Heart left ventricle (tissue), 16 donors: Measurements from ENCODE around the gene UBE3B. TPM values are rescaled to one million over a fixed set of nuclear protein-coding genes. Genes with fewer than 3 reads are reported as not detected.

Source experiments
- ATAC-seq, 4 donors: fragments of 200-7000 bp; cut with Tn5 transposase; one replicate each; pipeline ENCODE4 v1.9.1; 2020 to 2022; ENCODE audit warnings: moderate library complexity in 4 of 4, mild to moderate bottlenecking in 3 of 4, moderate number of reproducible peaks in 1 of 4
- DNase-seq, 5 donors: peaks; one replicate each; pipeline ENCODE4 v3.0.0-alpha.2; 2020
- H3K27ac ChIP-seq, 12 donors: fragments of 200-600 bp; sonication (generic) in 4 of 12; one replicate each; pipeline versions ENCODE4 v1.5.0 to v1.8.0; 2016 to 2022; ENCODE audit warnings: mild to moderate bottlenecking in 2 of 12
- H3K27me3 ChIP-seq, 9 donors: fragments of 200-600 bp; sonication (generic) in 2 of 9; one replicate each; pipeline versions ENCODE4 v1.5.1 to v1.8.0; 2016 to 2022; ENCODE audit warnings: mild to moderate bottlenecking in 3 of 9
- H3K36me3 ChIP-seq, 9 donors: fragments of 200-600 bp; sonication (generic) in 2 of 9; one replicate each; pipeline versions ENCODE4 v1.5.0 to v1.8.0; 2018 to 2022; ENCODE audit warnings: mild to moderate bottlenecking in 2 of 9
- H3K4me1 ChIP-seq, 12 donors: fragments of 200-600 bp; sonication (generic) in 4 of 12; one replicate each; pipeline versions ENCODE4 v1.5.0 to v1.8.0; 2016 to 2022; ENCODE audit warnings: mild to moderate bottlenecking in 3 of 12
- H3K4me3 ChIP-seq, 12 donors: fragments of 200-600 bp; sonication (generic) in 4 of 12; one replicate each; pipeline versions ENCODE4 v1.5.0 to v1.8.0; 2017 to 2022; ENCODE audit warnings: mild to moderate bottlenecking in 9 of 12, moderate library complexity in 4 of 12
- H3K9me3 ChIP-seq, 12 donors: fragments of 200-600 bp; sonication (generic) in 4 of 12; one replicate each; pipeline versions ENCODE4 v1.5.0 to v1.8.0; 2016 to 2022; ENCODE audit warnings: mild to moderate bottlenecking in 1 of 12
- POLR2A ChIP-seq, 2 donors: fragments of 450-650 bp; IDR thresholded peaks; one replicate each; pipeline ENCODE4 v1.6.1; 2017; ENCODE audit warnings: antibody characterized with exemption in 2 of 2, mild to moderate bottlenecking in 2 of 2, moderate library complexity in 2 of 2
- WGBS, 4 donors: extraction: QIAGEN DNeasy Blood & Tissue Kit in 2 of 4; methylation state at CpG; one replicate each; pipeline versions ENCODE4 v1.1.5 to v1.1.7; 2013 to 2018; 5-methylcytosine and 5-hydroxymethylcytosine counted together
- intact Hi-C, 10 donors: fragments of 100-400 bp; cut with DNase I; formaldehyde crosslinking; loops; one replicate each; pipeline versions ENCODE4 v1.11.1 to v1.14.2; 2022
- polyA plus RNA-seq, 2 donors: library from polyadenylated mRNA; stranded (reverse); fragments of 200-250 nt; gene quantifications; one replicate each; pipeline ENCODE4 v1.2.3, GENCODE V29; 2013
- total RNA-seq, 9 donors: library from RNA; depleted of rRNA in 2 of 9; stranded (reverse); fragments of >200 nt in 2 of 9; fragmentation: NEBNext Ultra II Directional in 3 of 9; extraction: Animal tissue kit (Norgen Biotek cat#: 25700) in 3 of 9; gene quantifications; one replicate each; pipeline versions ENCODE4 v1.1.0 to v1.2.4, GENCODE V29; 2016 to 2023
- TF ChIP-seq, protein P1 (sequence below), 12 donors: fragments of 200-600 bp; sonication (generic) in 4 of 12; IDR thresholded peaks; one replicate each; pipeline versions ENCODE4 v1.5.0 to v1.8.0; 2018 to 2022; ENCODE audit warnings: antibody characterized with exemption in 12 of 12, mild to moderate bottlenecking in 5 of 12
- donor health status: ischemic (EF 13 %, LVEDD 7.1; RV severe dilation, severe dysfunction).
- donor health status: healthy with polysubstance abuse.
- donor health status: DM: no; HTN: yes; CAD: no.
- donor health status: DM: no; HTN: no; CAD: no.
- donor health status: ischemic (EF 25% LVEDD 6.9; RV normal size, moderate dysfunction).
- donor health status: ischemic (EF 25% LVEDD 5.7; RV mildly dilated, moderate dysfunction).
- donor health status: healthy.
- donor health status: DM: yes; HTN: yes; CAD: no.
- donor health status: ischemic (EF 35%, LVEDD 5.7; RV mildly dilated, moderate dysfunction).
- donor health status: nonischemic (EF 11% LVEDD 7.7; RV severe dilation, severe dysfunction).
- donor health status: DM: yes; HTN: yes; CAD: no.
- donor health status: PGD.
- donor health status: ischemic (EF 29% LVEDD 5.4; RV normal size, mild dysfunction).
- donor health status: nonischemic (EF 23%, LVEDD 6.1; RV moderate dilation, normal function).

The UBE3B gene
- total and polyA plus RNA-seq, 11 donors: 19.1 to 82.7 (median 50.6) TPM

GRCh38 chr12:109554761-109555160 is 77.3 kb downstream of the UBE3B start:
- H3K9me3 ChIP-seq: no peaks in the 10 kb centered on the region
- no peak for TF ChIP-seq POLR2A (IDR thresholded peaks at IDR 0.05)
- TF ChIP-seq, protein P1, sequence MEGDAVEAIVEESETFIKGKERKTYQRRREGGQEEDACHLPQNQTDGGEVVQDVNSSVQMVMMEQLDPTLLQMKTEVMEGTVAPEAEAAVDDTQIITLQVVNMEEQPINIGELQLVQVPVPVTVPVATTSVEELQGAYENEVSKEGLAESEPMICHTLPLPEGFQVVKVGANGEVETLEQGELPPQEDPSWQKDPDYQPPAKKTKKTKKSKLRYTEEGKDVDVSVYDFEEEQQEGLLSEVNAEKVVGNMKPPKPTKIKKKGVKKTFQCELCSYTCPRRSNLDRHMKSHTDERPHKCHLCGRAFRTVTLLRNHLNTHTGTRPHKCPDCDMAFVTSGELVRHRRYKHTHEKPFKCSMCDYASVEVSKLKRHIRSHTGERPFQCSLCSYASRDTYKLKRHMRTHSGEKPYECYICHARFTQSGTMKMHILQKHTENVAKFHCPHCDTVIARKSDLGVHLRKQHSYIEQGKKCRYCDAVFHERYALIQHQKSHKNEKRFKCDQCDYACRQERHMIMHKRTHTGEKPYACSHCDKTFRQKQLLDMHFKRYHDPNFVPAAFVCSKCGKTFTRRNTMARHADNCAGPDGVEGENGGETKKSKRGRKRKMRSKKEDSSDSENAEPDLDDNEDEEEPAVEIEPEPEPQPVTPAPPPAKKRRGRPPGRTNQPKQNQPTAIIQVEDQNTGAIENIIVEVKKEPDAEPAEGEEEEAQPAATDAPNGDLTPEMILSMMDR (IDR thresholded peaks at IDR 0.05): no peak
- peaks cover 0 to 3% (median 0%) of the 10 kb centered on the region in 12 donors for H3K4me1 ChIP-seq
- DNase-seq (no peak), ATAC-seq (no peak)
- H3K4me3 ChIP-seq: no peak overlapping the region
- H3K36me3 ChIP-seq: peaks cover 0 to 17% (median 0%) of the 10 kb centered on the region in 9 donors
- intact Hi-C loops: no loop called here
- WGBS, 4 donors: 71 to 80% (median 76%) methylated on average over 6 of the region's 6 CpGs
- no peak overlapping the region for H3K27ac ChIP-seq
- peaks cover 0 to 16% (median 0%) of the 10 kb centered on the region in 9 donors for H3K27me3 ChIP-seq

- Histone ChIP-seq H3K27ac (no peak overlapping the region), H3K36me3 (peaks cover 0 to 20% (median 0%) of the 10 kb centered on the region in 9 donors), H3K4me1 (peaks cover 0 to 3% (median 0%) of the 10 kb centered on the region in 12 donors), H3K9me3 (no peaks in the 10 kb centered on the region), H3K27me3 (peaks cover 0 to 11% (median 0%) of the 10 kb centered on the region in 9 donors), H3K4me3 (no peak overlapping the region)
- no peak for TF ChIP-seq POLR2A (IDR thresholded peaks at IDR 0.05)
- TF ChIP-seq, protein P1 (IDR thresholded peaks at IDR 0.05): no peak
- 76 to 83% (median 80%) methylated on average over 18 of the region's 18 CpGs for WGBS, 4 donors
- intact Hi-C loops: no loop called here
- no peak for ATAC-seq
- DNase-seq: no peak
These were observed 78.2 kb downstream of the UBE3B start for GRCh38 chr12:109555431-109556315.

DNA sequence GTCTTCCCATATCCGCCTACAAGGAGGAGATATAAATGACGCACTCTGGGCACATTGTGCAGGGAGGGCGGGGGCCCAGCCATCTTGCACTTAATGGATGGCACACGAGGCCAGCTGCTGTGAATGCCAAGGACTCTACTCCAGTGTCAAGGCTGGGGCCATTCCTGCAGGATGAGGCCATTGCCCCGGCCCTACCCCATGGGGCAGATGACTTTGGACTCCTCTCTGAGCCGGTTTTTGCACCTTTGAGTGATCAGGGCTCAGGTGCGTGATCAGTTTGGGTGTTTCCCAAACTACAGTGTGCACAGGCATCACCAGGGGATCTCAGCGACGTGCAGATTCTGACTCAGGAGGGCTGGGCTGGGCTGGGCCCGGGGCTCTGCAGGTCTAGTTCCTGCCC is 79.8 kb downstream of the UBE3B start:
- Histone ChIP-seq H3K36me3 (peaks cover 0 to 29% (median 6%) of the 10 kb centered on the region in 9 donors), H3K4me3 (no peak overlapping the region), H3K27me3 (no peaks in the 10 kb centered on the region), H3K27ac (no peak overlapping the region), H3K9me3 (no peaks in the 10 kb centered on the region), H3K4me1 (peaks cover 0 to 3% (median 0%) of the 10 kb centered on the region in 12 donors)
- intact Hi-C loops: no loop called here
- no peak for DNase-seq
- WGBS, 4 donors: 93 to 96% (median 95%) methylated on average over 8 to 10 of the region's 10 CpGs
- TF ChIP-seq, protein P1 (IDR thresholded peaks at IDR 0.05): no peak
- TF ChIP-seq POLR2A (IDR thresholded peaks at IDR 0.05): no peak
- ATAC-seq: no peak

DNA sequence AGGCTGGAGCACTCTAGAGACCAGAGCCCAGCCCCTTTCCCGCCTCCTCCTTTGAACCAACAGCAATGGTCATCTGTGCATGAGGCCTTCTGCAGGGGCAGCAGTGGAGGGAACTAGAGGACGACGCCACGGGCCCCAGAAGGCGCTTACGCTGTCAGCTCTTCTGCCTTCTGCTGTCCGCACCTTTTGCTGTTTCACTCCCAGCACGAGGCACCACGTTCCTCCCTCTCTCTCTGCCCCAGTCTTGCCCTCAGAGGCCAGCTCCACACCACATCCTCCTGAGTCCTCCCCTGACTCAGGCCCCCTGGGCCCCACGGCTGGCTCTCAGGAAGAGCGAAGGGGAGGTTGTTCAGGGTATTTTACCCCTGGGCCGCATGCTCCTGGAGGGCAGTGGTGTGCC is 80.4 kb downstream of the UBE3B start:
- TF ChIP-seq, protein P1 (IDR thresholded peaks at IDR 0.05): no peak
- no peak for TF ChIP-seq POLR2A (IDR thresholded peaks at IDR 0.05)

More for the DNA sequence above, 80.4 kb downstream of the UBE3B start:
- peaks cover 0 to 34% (median 6%) of the 10 kb centered on the region in 9 donors for H3K36me3 ChIP-seq
- DNase-seq (no peak), ATAC-seq (no peak)
- no peak overlapping the region for H3K4me3 ChIP-seq
- no peak overlapping the region for H3K27ac ChIP-seq
- H3K4me1 ChIP-seq: peaks cover 0 to 3% (median 0%) of the 10 kb centered on the region in 12 donors
- 81 to 86% (median 83%) methylated on average over 12 of the region's 12 CpGs for WGBS, 4 donors
- H3K9me3 ChIP-seq: no peaks in the 10 kb centered on the region
- H3K27me3 ChIP-seq: no peaks in the 10 kb centered on the region
- intact Hi-C loops: no loop called here
